Measurements from ENCODE around the gene CHD5.
A peak's percentile ranks its signal among the peaks of the same experiment; 100 is the strongest.

The CHD5 gene

DNA sequence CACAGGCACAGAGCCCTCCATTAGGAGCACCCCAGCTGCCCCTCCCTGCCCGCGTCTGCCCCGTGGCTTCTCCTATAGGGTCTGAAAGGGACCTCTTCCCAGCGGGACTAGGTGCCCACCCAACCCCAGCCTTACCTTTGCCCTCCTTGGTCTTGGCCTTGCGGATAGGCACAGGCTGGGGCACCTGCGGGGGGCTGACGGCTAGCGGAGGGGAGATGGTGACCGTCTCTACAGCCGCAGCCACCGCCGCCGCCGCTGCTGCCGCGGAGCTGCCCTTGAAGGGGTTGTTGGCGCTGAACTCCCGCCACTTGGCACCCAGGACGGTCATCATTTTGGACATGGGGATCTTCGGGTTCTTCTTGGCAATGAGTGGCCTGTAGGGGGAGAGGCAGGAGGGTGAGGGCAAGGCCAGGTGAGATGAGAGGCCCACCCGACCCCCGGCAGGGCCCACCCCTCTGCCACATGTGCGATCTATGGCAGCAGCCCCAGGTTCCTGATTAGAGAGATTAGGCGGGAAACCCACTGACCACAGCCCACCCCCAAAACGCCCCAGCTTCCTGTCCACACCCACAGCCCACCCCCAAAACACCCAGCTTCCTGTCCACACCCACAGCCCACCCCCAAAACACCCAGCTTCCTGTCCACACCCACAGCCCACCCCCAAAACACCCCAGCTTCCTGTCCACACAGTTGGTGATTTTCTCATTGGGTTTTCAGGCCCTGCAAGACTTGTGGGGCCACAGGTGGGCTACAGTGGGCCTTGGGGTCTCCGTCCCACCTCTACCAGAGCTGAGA is 25.4 kb downstream of the CHD5 start:
- Histone ChIP-seq H3K27ac (ENCODE audit: insufficient read depth, low read length, poor library complexity, severe bottlenecking) (no peak overlapping the region), H3K27me3 (replicated peaks; ENCODE audit: control insufficient read depth, insufficient read depth, low read length, poor library complexity, severe bottlenecking) (no peaks in the 10 kb centered on the region), H3K36me3 (ENCODE audit: control insufficient read depth, insufficient read depth, low read length) (no peaks in the 10 kb centered on the region), H3K4me3 (ENCODE audit: insufficient read depth, low read depth, low read length, poor library complexity, severe bottlenecking) (no peak overlapping the region), H3K4me1 (ENCODE audit: control insufficient read depth, insufficient read depth, low read length, poor library complexity, severe bottlenecking) (peaks cover 11% of the 10 kb centered on the region), H3K9me3 (ENCODE audit: control insufficient read depth, low read length) (no peaks in the 10 kb centered on the region)
- no peak for DNase-seq

DNA sequence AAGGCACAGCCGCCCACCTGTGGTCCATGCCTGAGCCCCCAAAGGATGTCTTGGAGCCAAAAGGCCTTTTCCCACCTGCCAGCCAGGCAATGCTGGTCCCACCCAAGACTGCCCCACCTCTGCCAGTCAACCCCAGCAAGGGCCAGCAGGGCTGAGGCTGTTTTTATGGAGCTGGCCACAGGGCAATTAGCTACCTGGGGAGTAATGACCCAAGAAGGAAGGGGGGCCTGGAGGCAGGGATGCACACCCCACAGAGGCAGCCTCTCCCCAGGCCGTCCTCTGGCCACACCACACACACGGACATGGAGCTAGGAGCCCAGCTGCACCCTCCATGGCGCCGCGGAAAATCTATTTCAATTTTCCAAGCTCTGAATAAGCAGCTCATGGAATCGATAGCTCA is 27.2 kb downstream of the CHD5 start:
- Histone ChIP-seq H3K36me3 (ENCODE audit: control insufficient read depth, insufficient read depth, low read length) (no peaks in the 10 kb centered on the region), H3K27me3 (replicated peaks; ENCODE audit: control insufficient read depth, insufficient read depth, low read length, poor library complexity, severe bottlenecking) (peaks cover 2% of the 10 kb centered on the region), H3K4me1 (ENCODE audit: control insufficient read depth, insufficient read depth, low read length, poor library complexity, severe bottlenecking) (peaks cover 14% of the 10 kb centered on the region), H3K27ac (ENCODE audit: insufficient read depth, low read length, poor library complexity, severe bottlenecking) (no peak overlapping the region), H3K9me3 (ENCODE audit: control insufficient read depth, low read length) (no peaks in the 10 kb centered on the region), H3K4me3 (ENCODE audit: insufficient read depth, low read depth, low read length, poor library complexity, severe bottlenecking) (no peak overlapping the region)
- DNase-seq, result no peak

DNA sequence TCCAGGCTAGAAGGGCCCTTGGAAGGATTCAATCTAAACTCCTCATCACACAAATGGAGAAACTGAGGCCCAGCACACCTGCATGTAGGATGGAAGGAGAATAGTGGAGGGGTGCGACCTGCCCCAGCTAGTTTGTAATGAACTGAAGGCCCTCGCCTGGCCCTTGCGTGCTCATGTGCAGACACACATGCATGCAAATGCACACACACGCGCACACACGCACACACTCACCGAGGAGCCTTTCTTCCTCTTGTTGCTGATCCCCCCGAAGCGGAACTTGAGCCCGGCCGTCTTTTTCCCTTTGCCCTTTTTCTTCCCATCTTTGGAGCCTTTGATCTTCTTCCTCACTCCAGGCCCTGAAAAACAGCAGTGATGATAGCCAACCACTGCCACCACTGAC is 27.9 kb downstream of the CHD5 start:
- Histone ChIP-seq H3K4me3 (ENCODE audit: insufficient read depth, low read depth, low read length, poor library complexity, severe bottlenecking) (no peak overlapping the region), H3K36me3 (ENCODE audit: control insufficient read depth, insufficient read depth, low read length) (no peaks in the 10 kb centered on the region), H3K9me3 (ENCODE audit: control insufficient read depth, low read length) (no peaks in the 10 kb centered on the region), H3K27me3 (replicated peaks; ENCODE audit: control insufficient read depth, insufficient read depth, low read length, poor library complexity, severe bottlenecking) (peaks cover 2% of the 10 kb centered on the region), H3K27ac (ENCODE audit: insufficient read depth, low read length, poor library complexity, severe bottlenecking) (no peak overlapping the region), H3K4me1 (ENCODE audit: control insufficient read depth, insufficient read depth, low read length, poor library complexity, severe bottlenecking) (peaks cover 14% of the 10 kb centered on the region)
- DNase-seq, result no peak

DNA sequence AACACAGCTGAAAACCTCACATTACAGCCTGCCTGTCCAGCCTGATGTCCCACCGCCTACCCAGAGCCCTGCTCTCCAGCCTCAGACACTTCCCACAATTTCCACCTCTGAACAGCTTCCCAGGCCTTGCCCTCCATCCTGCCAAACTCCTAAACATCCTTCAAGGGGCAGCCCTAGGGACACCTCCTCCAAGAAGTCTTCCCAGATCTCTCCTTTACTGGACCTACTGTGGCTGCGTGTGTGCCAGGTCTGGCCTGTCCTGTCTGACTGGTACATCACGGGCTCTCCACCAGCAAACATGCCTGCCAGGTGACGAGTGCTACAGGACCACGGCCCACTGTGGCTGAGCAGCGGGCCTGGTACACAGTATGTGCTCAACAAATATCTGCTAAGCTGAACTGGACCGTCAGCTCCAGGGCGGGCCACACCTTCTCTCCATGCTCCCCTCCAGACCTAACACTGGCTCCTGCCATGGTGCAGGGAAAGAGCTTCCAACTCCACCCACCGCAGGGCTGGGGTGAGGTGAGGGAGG is 28.8 kb downstream of the CHD5 start:
- no peaks in the 10 kb centered on the region for H3K36me3 ChIP-seq (ENCODE audit: control insufficient read depth, insufficient read depth, low read length)
- H3K4me3 ChIP-seq (ENCODE audit: insufficient read depth, low read depth, low read length, poor library complexity, severe bottlenecking), result no peak overlapping the region
- H3K4me1 ChIP-seq (ENCODE audit: control insufficient read depth, insufficient read depth, low read length, poor library complexity, severe bottlenecking), result peaks cover 14% of the 10 kb centered on the region
- H3K27me3 ChIP-seq (replicated peaks; ENCODE audit: control insufficient read depth, insufficient read depth, low read length, poor library complexity, severe bottlenecking), result peaks cover 2% of the 10 kb centered on the region
- DNase-seq, result no peak
- H3K9me3 ChIP-seq (ENCODE audit: control insufficient read depth, low read length), result no peaks in the 10 kb centered on the region
- H3K27ac ChIP-seq (ENCODE audit: insufficient read depth, low read length, poor library complexity, severe bottlenecking), result no peak overlapping the region

DNA sequence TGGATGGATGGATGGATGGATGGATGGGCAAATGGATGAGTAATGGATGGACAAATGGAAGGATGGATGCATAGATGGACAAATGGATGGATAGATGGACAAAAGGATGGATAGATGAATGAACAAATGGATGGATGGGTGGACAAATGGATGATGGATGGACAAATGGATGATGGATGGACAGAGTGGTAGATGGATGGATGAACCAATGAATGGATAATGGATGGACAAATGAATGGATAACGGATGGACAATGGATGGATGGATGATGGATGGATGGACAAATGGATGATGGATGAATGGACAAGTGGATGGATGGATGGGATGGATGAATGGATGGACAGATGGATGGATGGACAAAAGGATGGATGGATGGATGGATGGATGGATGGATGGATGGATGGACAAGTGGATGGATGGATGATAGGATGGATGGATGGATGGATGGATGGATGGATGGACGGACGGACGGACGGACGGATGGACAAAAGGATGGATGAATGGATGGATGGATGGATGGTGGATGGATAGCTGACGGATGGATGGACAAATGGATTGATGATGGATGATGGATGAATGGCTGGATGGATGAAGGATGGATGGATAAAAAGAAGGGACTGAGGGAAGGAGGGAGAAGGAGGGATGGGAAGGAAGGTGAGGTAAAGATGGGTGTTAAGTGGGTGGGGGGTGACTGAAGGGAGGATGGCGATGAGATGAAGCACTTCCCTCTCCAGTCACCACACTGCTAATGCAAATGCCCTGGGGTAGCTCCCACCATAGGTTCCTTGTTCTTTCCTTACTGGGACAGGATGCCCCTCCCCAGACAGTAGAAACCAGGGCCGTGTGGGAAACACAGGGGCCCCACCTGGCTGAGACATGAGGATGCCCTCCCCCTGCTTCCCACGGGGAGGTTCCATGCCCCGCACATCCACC is 29.8 kb downstream of the CHD5 start:
- Histone ChIP-seq H3K36me3 (ENCODE audit: control insufficient read depth, insufficient read depth, low read length) (no peaks in the 10 kb centered on the region), H3K4me1 (ENCODE audit: control insufficient read depth, insufficient read depth, low read length, poor library complexity, severe bottlenecking) (peaks cover 14% of the 10 kb centered on the region), H3K4me3 (ENCODE audit: insufficient read depth, low read depth, low read length, poor library complexity, severe bottlenecking) (no peak overlapping the region), H3K27ac (ENCODE audit: insufficient read depth, low read length, poor library complexity, severe bottlenecking) (no peak overlapping the region), H3K9me3 (ENCODE audit: control insufficient read depth, low read length) (no peaks in the 10 kb centered on the region), H3K27me3 (replicated peaks; ENCODE audit: control insufficient read depth, insufficient read depth, low read length, poor library complexity, severe bottlenecking) (peaks cover 2% of the 10 kb centered on the region)
- no peak for DNase-seq

DNA sequence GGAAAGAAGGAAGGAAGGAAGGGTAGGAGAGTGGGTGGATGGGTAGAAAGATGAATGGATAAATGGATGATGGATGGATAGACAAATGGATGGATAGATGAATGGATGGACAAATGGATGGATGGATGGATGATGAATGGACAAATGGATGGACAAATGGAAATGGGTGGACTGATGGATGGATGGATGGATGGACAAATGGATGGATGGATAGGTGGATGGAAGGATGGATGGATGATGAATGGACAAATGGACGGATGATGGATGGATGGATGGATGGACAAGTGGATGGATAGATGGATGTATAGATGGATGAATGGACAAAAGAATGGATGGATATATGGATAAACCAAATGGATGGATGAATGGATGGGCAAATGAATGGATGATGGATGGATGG is 30.5 kb downstream of the CHD5 start:
- Histone ChIP-seq H3K27ac (ENCODE audit: insufficient read depth, low read length, poor library complexity, severe bottlenecking) (no peak overlapping the region), H3K27me3 (replicated peaks; ENCODE audit: control insufficient read depth, insufficient read depth, low read length, poor library complexity, severe bottlenecking) (peaks cover 2% of the 10 kb centered on the region), H3K36me3 (ENCODE audit: control insufficient read depth, insufficient read depth, low read length) (no peaks in the 10 kb centered on the region), H3K4me1 (ENCODE audit: control insufficient read depth, insufficient read depth, low read length, poor library complexity, severe bottlenecking) (peaks cover 8% of the 10 kb centered on the region), H3K9me3 (ENCODE audit: control insufficient read depth, low read length) (no peaks in the 10 kb centered on the region), H3K4me3 (ENCODE audit: insufficient read depth, low read depth, low read length, poor library complexity, severe bottlenecking) (no peak overlapping the region)
- no peak for DNase-seq

DNA sequence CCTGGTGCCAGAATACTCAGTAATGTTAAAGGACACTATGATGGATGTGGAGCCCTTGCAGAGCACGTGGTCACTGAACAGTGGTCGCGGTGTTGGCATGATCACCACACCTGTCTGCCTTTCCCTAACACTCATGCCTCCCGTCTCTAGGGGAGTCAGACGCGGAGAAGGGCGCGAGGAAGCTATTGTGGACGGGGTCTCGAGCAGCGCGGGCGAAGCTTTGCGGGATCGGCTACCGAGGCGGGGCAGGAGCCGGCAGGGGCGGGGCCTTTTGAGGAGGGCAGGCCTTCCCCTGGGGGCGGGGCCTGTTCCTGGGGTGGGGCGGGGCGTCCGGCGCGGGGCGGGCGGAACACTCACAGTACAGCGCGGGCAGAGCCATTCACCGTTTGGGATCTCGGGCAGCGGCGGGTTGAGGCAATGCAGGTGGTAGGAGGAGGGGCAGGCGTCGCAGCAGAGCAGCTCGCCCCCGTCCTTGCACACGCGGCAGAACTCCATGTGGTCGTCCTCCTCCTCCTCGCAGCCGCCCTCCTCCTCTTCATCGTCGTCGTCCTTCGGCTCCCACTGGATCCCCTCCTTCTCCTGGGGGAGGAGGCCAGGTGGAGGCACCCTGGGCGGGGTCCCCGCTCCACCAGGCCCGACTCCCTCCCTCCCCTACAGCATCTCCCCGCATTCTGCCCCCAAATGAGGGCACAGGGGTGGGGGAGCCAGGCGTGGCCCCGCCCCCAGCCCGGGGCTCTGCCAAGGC is 31.5 kb downstream of the CHD5 start:
- Histone ChIP-seq H3K4me3 (ENCODE audit: insufficient read depth, low read depth, low read length, poor library complexity, severe bottlenecking) (peak overlapping the region; percentile 39), H3K4me1 (ENCODE audit: control insufficient read depth, insufficient read depth, low read length, poor library complexity, severe bottlenecking) (peaks cover 3% of the 10 kb centered on the region), H3K36me3 (ENCODE audit: control insufficient read depth, insufficient read depth, low read length) (no peaks in the 10 kb centered on the region), H3K27ac (ENCODE audit: insufficient read depth, low read length, poor library complexity, severe bottlenecking) (no peak overlapping the region), H3K9me3 (ENCODE audit: control insufficient read depth, low read length) (no peaks in the 10 kb centered on the region), H3K27me3 (replicated peaks; ENCODE audit: control insufficient read depth, insufficient read depth, low read length, poor library complexity, severe bottlenecking) (peaks cover 2% of the 10 kb centered on the region)
- peak; percentile 31 to 54 (median 38) for DNase-seq

DNA sequence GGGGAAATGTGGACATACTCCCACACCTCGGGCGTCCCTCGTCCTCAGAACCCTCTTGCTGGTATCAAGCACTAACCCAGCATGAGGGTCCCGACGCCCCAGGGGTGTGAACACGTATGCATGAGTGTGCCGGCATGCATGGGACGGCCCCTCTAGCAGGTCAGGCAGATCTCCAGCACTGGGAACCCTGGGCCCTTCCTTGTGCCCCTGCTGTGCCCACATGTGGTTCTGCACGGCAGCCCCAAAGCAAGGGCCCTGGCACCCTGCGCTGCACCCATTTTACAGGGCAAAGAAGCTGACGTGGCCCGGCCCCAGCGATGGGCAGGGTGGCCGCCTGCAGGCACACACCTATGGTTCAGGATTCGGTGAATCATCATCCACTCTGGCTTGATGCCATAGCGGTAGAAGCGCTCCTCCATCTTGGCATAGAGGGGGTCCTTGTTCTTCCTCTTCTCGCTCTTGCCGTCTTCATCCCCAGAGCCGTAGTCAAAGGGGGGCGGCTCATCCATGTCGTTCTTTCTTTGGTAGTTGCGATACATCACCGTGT is 34.2 kb downstream of the CHD5 start:
- Histone ChIP-seq H3K9me3 (ENCODE audit: control insufficient read depth, low read length) (no peaks in the 10 kb centered on the region), H3K4me3 (ENCODE audit: insufficient read depth, low read depth, low read length, poor library complexity, severe bottlenecking) (no peak overlapping the region), H3K36me3 (ENCODE audit: control insufficient read depth, insufficient read depth, low read length) (no peaks in the 10 kb centered on the region), H3K27me3 (replicated peaks; ENCODE audit: control insufficient read depth, insufficient read depth, low read length, poor library complexity, severe bottlenecking) (peaks cover 2% of the 10 kb centered on the region), H3K27ac (ENCODE audit: insufficient read depth, low read length, poor library complexity, severe bottlenecking) (no peak overlapping the region), H3K4me1 (ENCODE audit: control insufficient read depth, insufficient read depth, low read length, poor library complexity, severe bottlenecking) (peaks cover 3% of the 10 kb centered on the region)
- no peak for DNase-seq

DNA sequence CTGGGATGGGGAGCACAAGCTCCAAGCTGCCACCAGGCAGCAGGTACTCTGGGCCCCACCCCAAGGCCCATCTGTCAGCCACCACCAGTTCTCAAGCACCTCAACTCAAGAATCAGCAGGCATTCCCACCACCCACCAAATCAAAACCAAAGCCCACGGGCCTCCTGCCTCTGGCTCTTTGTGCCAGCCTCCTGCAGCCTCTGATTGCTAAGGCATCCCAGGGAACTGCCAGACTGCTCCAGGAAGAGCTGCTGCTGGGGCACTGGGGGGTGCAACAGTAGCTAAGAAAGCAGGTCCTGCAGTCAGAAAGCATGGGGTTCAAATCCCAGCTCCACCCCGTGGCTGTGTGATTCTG is 34.7 kb downstream of the CHD5 start:
- H3K4me3 ChIP-seq (ENCODE audit: insufficient read depth, low read depth, low read length, poor library complexity, severe bottlenecking), result no peak overlapping the region
- no peaks in the 10 kb centered on the region for H3K9me3 ChIP-seq (ENCODE audit: control insufficient read depth, low read length)
- H3K4me1 ChIP-seq (ENCODE audit: control insufficient read depth, insufficient read depth, low read length, poor library complexity, severe bottlenecking), result peaks cover 3% of the 10 kb centered on the region
- no peaks in the 10 kb centered on the region for H3K36me3 ChIP-seq (ENCODE audit: control insufficient read depth, insufficient read depth, low read length)
- H3K27me3 ChIP-seq (replicated peaks; ENCODE audit: control insufficient read depth, insufficient read depth, low read length, poor library complexity, severe bottlenecking), result peaks cover 2% of the 10 kb centered on the region
- no peak overlapping the region for H3K27ac ChIP-seq (ENCODE audit: insufficient read depth, low read length, poor library complexity, severe bottlenecking)
- no peak for DNase-seq
